GM19193 (cell line): ENCODE results near the gene NIT1.
A peak's percentile ranks its signal among the peaks of the same experiment; 100 is the strongest.

ENCODE experiments used
- POLR2A ChIP-seq: IDR thresholded peaks from 4 replicates; pipeline ENCODE4 v1.6.1; 2011; ENCODE audit not compliant: insufficient read depth, insufficient read length; ENCODE audit errors: extremely low read depth

Gene NIT1

GRCh38 chr1:161117759-161118581 lies at the start of gene NIT1, which contains the start of gene PFDN2:
NIT1 (plus strand) TSS chr1:161118105; CDS start chr1:161118177, 72 bp downstream.
PFDN2 (minus strand) TSS chr1:161118037; CDS start chr1:161118026, 11 bp downstream.
- TF ChIP-seq POLR2A: peak; percentile 91

- peak; percentile 69 for TF ChIP-seq POLR2A
Measured at GRCh38 chr1:161068306-161069234, 49.3 kb upstream of the NIT1 start.

GRCh38 chr1:161069241-161069640 lies 48.7 kb upstream of the NIT1 start:
- no peak for TF ChIP-seq POLR2A

DNA sequence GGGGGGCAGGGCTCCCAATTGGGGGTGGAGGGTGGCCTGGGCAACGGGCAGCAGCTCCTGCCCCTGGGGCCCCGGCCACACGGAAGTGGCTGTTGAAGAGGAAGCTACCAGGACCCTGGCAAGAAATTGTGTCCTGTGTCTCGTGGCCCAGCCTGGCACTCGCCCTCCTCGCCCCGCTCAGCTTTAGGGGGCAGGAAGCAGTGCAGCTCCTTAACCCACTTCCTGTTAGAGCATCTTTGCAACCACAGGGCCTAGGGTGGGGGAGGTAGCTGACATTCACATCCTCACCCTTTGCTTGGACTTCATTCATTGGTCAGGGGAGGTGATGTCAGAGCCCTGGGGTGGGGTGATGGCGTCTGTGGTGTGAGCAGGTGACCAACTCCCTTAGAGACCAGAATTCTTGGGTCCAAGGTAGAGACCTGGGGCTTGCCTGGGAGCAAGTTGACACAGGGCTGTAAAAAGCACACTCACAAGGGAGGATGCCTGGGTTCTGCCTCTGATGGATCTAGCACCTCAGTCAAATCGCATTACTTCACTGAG lies 48.1 kb upstream of the NIT1 start, which contains the start of gene ARHGAP30:
Gene ARHGAP30 (minus strand): TSS at position 161 of the 540 bp plus-strand sequence. CDS start 267 bp downstream, outside the sequence.
- peak; percentile 88 for TF ChIP-seq POLR2A

- no peak for TF ChIP-seq POLR2A
Measured at GRCh38 chr1:161070761-161071160, 47.1 kb upstream of the NIT1 start.

DNA sequence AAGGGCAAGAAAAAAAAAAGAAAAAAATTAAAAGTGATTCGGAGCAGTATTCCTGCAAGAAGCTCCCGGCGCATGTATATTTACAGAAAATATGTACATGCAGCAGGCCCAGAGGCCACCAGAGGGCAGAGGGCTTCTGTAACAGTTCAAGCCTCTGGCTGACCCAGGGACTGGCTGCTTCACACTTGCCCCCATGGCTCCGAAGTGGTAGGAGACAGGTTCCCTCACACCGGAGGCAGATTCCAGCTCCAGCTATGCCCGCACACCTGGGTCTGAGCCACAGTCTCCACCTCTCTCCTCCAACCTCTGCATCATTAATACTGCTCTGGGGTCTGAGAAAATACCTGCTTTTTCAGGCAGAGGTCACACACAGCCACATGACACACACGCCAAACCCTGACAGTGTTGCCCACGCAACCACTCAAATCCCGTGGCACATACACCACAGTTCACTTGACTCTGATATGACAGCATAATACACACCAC lies 46.0 kb upstream of the NIT1 start:
- TF ChIP-seq POLR2A: no peak

DNA sequence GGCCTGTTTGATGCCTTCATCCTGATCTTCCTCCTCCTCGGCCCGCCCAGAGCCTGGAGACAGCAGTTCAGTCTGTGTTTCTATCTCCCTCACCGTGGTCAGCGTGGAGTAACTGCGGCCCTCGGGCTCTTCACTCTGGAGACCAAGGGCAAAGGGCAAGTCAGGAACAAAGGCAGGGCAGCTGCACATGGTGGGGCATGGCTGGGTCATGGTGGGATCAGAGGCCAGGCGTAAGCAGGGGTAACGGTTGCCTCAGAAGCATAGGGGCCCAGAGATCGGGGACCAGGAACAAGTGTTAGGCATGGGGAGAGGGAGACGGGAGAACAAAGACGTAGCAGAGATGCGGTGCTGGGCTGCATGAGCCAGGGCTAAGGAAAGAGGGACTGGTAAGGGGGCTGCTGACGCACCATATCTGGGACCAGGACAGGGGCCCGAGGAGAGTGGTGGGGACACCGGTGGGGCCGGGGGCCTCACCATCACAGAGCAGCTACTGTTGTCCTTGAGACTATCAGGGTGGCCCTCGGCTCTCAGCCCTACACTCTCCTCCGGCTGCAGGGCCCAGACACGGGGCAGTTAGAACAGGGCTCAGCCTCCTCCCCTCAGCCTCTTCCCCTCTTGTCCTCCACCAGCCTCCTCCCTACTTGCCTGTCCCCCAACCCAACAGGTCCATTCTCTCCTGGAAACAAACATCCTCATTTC lies 45.0 kb upstream of the NIT1 start:
- TF ChIP-seq POLR2A: no peak

DNA sequence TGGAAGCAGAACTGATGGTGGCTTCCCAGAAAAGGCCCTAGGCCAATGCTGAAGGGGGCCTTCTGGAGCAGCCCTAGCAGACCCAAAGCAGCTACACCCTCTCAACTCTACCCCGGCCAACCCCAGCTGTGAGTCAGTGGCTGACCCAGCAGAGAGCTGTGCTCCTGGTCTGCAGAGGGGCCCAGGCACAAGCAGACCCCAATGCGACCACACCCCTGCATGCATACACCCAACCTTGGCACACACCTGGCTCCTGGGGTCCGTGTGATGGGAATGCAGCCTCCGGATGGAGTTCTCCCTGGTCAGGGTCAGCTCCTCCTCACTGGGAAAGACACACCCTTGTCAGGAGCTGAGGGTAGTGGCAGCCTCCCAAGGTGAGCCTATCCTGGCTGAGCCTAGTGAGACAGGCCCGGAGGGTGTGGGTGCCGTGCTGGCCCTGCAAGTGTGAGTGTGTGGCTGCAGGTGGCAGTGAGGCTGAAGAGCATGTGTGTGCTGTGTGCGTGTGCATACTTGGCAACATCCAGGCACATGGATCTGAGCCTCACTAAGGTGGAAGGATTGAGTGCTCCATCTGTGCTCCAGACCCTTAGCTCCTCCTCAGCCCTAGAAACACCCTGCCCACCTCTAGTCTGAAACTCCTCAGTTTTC lies 44.3 kb upstream of the NIT1 start:
- no peak for TF ChIP-seq POLR2A

- TF ChIP-seq POLR2A: no peak
Measured at GRCh38 chr1:161074676-161075368, 43.1 kb upstream of the NIT1 start.

DNA sequence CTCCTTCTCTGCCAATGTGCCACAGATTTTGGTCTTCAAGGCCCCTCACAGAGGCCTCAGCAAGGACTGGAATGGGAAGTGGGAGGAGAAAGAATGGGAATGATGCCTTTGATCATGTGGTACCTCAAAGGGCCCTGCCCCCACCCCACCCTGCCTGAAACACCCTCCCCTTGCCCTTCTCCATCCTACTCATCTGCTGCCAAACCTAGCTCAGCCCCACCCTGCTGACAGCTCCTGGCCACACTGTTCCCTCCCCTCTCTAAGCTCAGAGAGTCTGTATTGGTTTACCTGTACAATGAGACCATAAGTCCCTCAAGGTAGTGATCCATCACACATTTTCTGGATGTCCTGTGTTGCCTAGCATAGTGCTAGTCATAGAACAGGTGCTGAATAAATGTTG lies 41.5 kb upstream of the NIT1 start:
- TF ChIP-seq POLR2A: no peak

DNA sequence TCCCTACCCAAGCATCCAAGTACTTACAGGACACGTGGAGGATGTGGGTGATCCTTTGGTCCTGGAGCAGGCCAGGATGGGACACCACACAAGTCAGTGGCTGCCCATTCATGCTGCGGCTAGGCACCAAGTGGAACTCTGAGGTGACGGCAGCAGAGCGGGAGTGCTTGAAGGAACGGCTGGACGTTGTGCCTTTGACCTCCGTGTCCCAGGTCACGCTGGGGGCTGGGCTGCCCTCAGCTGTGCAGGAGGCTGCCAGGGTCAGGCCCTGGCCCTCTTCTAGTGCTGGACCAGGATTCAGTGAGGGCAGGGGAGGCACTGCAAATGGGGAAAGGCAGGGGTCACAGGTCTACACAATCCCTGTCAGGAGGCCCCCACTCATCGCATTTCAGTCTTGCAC lies 40.5 kb upstream of the NIT1 start:
- no peak for TF ChIP-seq POLR2A

DNA sequence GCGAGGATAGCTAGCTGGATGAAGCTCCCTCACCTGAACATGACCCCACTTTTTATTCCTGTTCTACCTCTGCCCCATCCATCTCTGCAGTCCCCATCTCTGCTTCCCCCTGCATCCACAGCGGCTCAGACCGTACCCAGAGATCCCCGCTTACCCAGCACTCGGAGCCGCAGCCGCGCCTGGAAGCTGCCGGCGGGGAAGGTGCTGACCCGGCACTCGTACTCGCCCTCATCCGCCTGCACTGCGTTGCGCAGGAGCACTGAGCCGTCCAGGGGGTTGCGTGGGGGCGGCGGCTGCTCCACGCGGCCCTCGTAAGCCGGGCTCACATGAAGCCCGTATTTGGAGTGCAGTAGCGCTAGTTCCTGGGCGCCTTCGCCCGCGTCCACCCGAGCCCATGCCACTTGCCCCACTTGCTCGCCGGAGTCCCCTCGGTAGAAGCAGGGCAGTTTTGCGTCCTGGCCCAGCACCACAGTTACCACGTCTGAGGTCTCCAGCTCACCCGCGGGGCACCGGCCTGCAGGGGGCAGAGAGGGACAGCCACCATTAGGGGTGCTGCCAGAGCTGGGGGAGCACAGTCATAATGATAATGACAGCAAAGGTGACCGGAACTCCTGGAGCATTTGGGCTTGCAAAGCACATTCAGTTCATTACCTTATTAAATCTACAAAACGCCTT lies 38.3 kb upstream of the NIT1 start:
- TF ChIP-seq POLR2A: no peak
